Astrocyte (in vitro differentiated cells and primary cell): Measurements from ENCODE around the gene MYO15A. TPM values are rescaled to one million over a fixed set of nuclear protein-coding genes. Genes with fewer than 3 reads are reported as not detected.

ENCODE experiments used
- DNase-seq: peaks from one replicate; pipeline ENCODE4 v3.0.0-alpha.2; 2010; ENCODE audit warnings: low read depth
- FAIRE-seq: peaks from 2 replicates; lab custom pipeline; 2011; peaks lifted over from hg19 to GRCh38; lab: Jason Lieb, UNC
- H2AFZ ChIP-seq: 2 replicates; pipeline ENCODE4 v1.6.0; 2012; ENCODE audit warnings: low read depth, low read length, inconsistent platforms
- H3K27ac ChIP-seq: 2 replicates; pipeline ENCODE4 v1.5.1; 2011; ENCODE audit warnings: low read depth, low read length, inconsistent platforms
- H3K27me3 ChIP-seq: 2 replicates; pipeline ENCODE4 v1.6.0; 2011; ENCODE audit warnings: low read length, inconsistent platforms; ENCODE audit not compliant: insufficient read depth
- H3K36me3 ChIP-seq: 2 replicates; pipeline ENCODE4 v1.5.1; 2011; ENCODE audit warnings: low read length, inconsistent platforms; ENCODE audit not compliant: insufficient read depth
- H3K4me1 ChIP-seq: 2 replicates; pipeline ENCODE4 v1.5.1; 2011; ENCODE audit warnings: low read length, inconsistent platforms; ENCODE audit not compliant: insufficient read depth
- H3K4me2 ChIP-seq: 2 replicates; pipeline ENCODE4 v1.6.0; 2012; ENCODE audit warnings: low read length, inconsistent platforms
- H3K4me3 ChIP-seq: 2 replicates; pipeline ENCODE4 v1.5.1; 2011; ENCODE audit warnings: low read depth, mild to moderate bottlenecking, low read length, inconsistent platforms; ENCODE audit not compliant: insufficient read depth
- H3K79me2 ChIP-seq: 2 replicates; pipeline ENCODE4 v1.6.0; 2012; ENCODE audit warnings: mild to moderate bottlenecking, low read length, inconsistent platforms; ENCODE audit not compliant: insufficient read depth
- H3K9ac ChIP-seq: 2 replicates; pipeline ENCODE4 v1.6.0; 2012; ENCODE audit warnings: mild to moderate bottlenecking, low read length, inconsistent platforms
- H3K9me3 ChIP-seq: 2 replicates; pipeline ENCODE4 v1.5.1; 2012; ENCODE audit warnings: low read depth, mild to moderate bottlenecking, low read length, inconsistent platforms; ENCODE audit not compliant: insufficient read depth
- H4K20me1 ChIP-seq: 2 replicates; pipeline ENCODE4 v1.6.0; 2012; ENCODE audit warnings: low read length, inconsistent platforms; ENCODE audit not compliant: insufficient read depth
- H3K27ac Mint-ChIP-seq: one replicate; pipeline ENCODE4 v1.8.0; 2021; ENCODE audit warnings: mild to moderate bottlenecking, mixed read lengths; ENCODE audit not compliant: unreplicated experiment
- H3K27me3 Mint-ChIP-seq: one replicate; pipeline ENCODE4 v1.8.0; 2021; ENCODE audit warnings: low read depth, mixed read lengths; ENCODE audit not compliant: unreplicated experiment
- H3K36me3 Mint-ChIP-seq: one replicate; pipeline ENCODE4 v1.8.0; 2021; ENCODE audit warnings: low read depth, mixed read lengths; ENCODE audit not compliant: unreplicated experiment
- H3K4me1 Mint-ChIP-seq: one replicate; pipeline ENCODE4 v1.8.0; 2021; ENCODE audit warnings: low read depth, mixed read lengths; ENCODE audit not compliant: unreplicated experiment
- H3K4me3 Mint-ChIP-seq: one replicate; pipeline ENCODE4 v1.8.0; 2021; ENCODE audit warnings: mild to moderate bottlenecking, moderate library complexity, mixed read lengths; ENCODE audit not compliant: unreplicated experiment
- H3K9me3 Mint-ChIP-seq: one replicate; pipeline ENCODE4 v1.8.0; 2021; ENCODE audit warnings: mild to moderate bottlenecking, mixed read lengths; ENCODE audit not compliant: unreplicated experiment
- EZH2 ChIP-seq: IDR thresholded peaks from 2 replicates; pipeline ENCODE4 v1.6.1; 2012; ENCODE audit warnings: mild to moderate bottlenecking, low read length, inconsistent platforms; ENCODE audit not compliant: insufficient read depth
- total RNA-seq: library from RNA; stranded (reverse); gene quantifications from 2 replicates; pipeline ENCODE4 v1.2.1, GENCODE V29; 2021
- TF ChIP-seq, protein P1 (sequence below): IDR thresholded peaks from 2 replicates; pipeline ENCODE4 v1.5.1; 2011; ENCODE audit warnings: low read depth, mild to moderate bottlenecking, inconsistent platforms, low read length, moderate library complexity; ENCODE audit not compliant: insufficient read depth

Gene MYO15A
- total RNA-seq, 1 donor from 2014 or later: 0.32 TPM

- Mint-ChIP-seq H3K9me3 (no peaks in the 10 kb centered on the region), H3K4me1 (no peaks in the 10 kb centered on the region), H3K27ac (no peak overlapping the region), H3K36me3 (peaks cover 3% of the 10 kb centered on the region), H3K27me3 (no peaks in the 10 kb centered on the region), H3K4me3 (no peak overlapping the region)
- H3K79me2 ChIP-seq: no peaks in the 10 kb centered on the region
- no peaks in the 10 kb centered on the region for H3K27me3 ChIP-seq
- H3K4me1 ChIP-seq: no peaks in the 10 kb centered on the region
- no peak for TF ChIP-seq EZH2
- TF ChIP-seq, protein P1, sequence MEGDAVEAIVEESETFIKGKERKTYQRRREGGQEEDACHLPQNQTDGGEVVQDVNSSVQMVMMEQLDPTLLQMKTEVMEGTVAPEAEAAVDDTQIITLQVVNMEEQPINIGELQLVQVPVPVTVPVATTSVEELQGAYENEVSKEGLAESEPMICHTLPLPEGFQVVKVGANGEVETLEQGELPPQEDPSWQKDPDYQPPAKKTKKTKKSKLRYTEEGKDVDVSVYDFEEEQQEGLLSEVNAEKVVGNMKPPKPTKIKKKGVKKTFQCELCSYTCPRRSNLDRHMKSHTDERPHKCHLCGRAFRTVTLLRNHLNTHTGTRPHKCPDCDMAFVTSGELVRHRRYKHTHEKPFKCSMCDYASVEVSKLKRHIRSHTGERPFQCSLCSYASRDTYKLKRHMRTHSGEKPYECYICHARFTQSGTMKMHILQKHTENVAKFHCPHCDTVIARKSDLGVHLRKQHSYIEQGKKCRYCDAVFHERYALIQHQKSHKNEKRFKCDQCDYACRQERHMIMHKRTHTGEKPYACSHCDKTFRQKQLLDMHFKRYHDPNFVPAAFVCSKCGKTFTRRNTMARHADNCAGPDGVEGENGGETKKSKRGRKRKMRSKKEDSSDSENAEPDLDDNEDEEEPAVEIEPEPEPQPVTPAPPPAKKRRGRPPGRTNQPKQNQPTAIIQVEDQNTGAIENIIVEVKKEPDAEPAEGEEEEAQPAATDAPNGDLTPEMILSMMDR: no peak
- H2AFZ ChIP-seq: no peak overlapping the region
- no peak overlapping the region for H3K4me3 ChIP-seq
- no peaks in the 10 kb centered on the region for H3K36me3 ChIP-seq
- no peak overlapping the region for H3K4me2 ChIP-seq
- no peak overlapping the region for H3K9ac ChIP-seq
- FAIRE-seq (no peak), DNase-seq (no peak)
- H4K20me1 ChIP-seq: no peaks in the 10 kb centered on the region
- no peaks in the 10 kb centered on the region for H3K9me3 ChIP-seq
- H3K27ac ChIP-seq: no peak overlapping the region
Measured at GRCh38 chr17:18106211-18106610, 2.3 kb upstream of the MYO15A start.

DNA sequence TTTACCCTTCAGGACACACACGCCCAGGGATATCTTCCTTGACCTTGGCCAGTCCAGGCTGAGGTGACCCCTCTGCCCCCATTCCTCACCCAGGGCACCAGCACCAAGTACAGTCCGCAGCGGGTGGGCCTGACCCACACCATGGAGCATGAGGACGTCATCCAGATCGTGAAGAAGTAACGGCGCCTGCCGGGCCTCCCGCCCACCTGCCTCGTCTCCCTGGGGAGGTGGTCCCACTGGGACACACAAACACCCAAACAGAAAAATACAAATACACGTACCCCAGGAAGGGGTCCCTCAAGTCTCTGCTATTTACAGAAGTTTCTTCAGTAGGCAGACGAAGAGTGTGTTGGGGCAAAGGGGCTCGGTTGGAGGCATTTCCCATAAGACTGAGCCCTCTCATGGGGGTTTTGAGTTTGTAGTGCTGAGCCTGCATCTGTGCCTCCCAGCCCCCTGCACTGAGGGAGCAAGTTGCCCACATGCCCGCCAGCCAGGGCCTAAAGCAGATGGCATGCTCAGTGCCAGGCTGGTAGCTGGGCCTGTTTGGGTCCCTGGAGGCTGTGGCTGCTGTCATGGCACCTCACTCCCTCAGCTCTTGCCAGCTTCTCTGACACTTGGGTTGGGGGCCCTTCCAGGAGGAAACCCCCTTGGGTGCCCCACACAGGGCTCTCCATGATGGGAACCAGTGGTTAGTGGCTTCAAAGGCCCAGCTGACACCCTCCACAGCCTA is 1.3 kb upstream of the MYO15A start:
- no peaks in the 10 kb centered on the region for H3K9me3 ChIP-seq
- H3K4me2 ChIP-seq: no peak overlapping the region
- no peak overlapping the region for H3K27ac ChIP-seq
- no peak overlapping the region for H3K9ac ChIP-seq
- no peak overlapping the region for H3K27ac Mint-ChIP-seq
- no peak for TF ChIP-seq EZH2
- TF ChIP-seq, protein P1: no peak
- no peaks in the 10 kb centered on the region for H3K9me3 Mint-ChIP-seq
- H3K4me3 ChIP-seq: no peak overlapping the region
- no peaks in the 10 kb centered on the region for H3K27me3 Mint-ChIP-seq
- no peaks in the 10 kb centered on the region for H3K27me3 ChIP-seq
- no peaks in the 10 kb centered on the region for H3K4me1 ChIP-seq
- FAIRE-seq (no peak), DNase-seq (no peak)
- no peaks in the 10 kb centered on the region for H4K20me1 ChIP-seq
- H3K4me3 Mint-ChIP-seq: no peak overlapping the region
- no peaks in the 10 kb centered on the region for H3K36me3 ChIP-seq
- no peaks in the 10 kb centered on the region for H3K79me2 ChIP-seq
- peaks cover 3% of the 10 kb centered on the region for H3K36me3 Mint-ChIP-seq
- no peak overlapping the region for H2AFZ ChIP-seq
- no peaks in the 10 kb centered on the region for H3K4me1 Mint-ChIP-seq

DNA sequence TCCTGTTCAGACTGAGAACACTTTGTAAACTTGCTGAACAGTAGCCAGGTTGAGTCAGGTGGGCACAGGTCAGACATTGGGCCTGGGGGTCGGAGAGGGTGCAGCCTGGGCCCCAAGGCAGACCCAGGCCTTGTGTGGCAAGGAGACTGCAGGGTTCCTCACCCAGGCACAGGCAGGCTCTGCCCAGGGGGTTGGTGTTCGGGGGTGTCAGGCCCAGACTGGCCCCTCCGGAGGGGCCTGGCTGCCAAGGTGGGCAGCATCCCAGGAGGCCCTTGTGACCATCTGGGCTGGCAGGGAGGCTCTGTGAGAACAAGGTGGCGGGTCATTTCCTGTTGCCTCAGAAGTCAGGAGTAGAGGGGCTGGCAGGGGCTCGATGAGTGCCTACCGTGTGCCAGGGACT is 585 bp upstream of the MYO15A start:
- Histone ChIP-seq H3K79me2 (no peaks in the 10 kb centered on the region), H3K4me2 (no peak overlapping the region), H3K9ac (no peak overlapping the region), H2AFZ (no peak overlapping the region), H3K27ac (no peak overlapping the region), H3K27me3 (no peaks in the 10 kb centered on the region), H3K4me1 (no peaks in the 10 kb centered on the region), H4K20me1 (no peaks in the 10 kb centered on the region), H3K9me3 (no peaks in the 10 kb centered on the region), H3K4me3 (no peak overlapping the region), H3K36me3 (no peaks in the 10 kb centered on the region)
- FAIRE-seq (no peak), DNase-seq (no peak)
- no peaks in the 10 kb centered on the region for H3K4me1 Mint-ChIP-seq
- H3K9me3 Mint-ChIP-seq: no peaks in the 10 kb centered on the region
- no peak overlapping the region for H3K27ac Mint-ChIP-seq
- H3K4me3 Mint-ChIP-seq: no peak overlapping the region
- H3K36me3 Mint-ChIP-seq: peaks cover 3% of the 10 kb centered on the region
- TF ChIP-seq, protein P1: no peak
- no peak for TF ChIP-seq EZH2
- H3K27me3 Mint-ChIP-seq: no peaks in the 10 kb centered on the region
